Muscle of leg (tissue), 11 donors: ENCODE measurements around the gene TUBG2. TPM values are rescaled to one million over a fixed set of nuclear protein-coding genes. Genes with fewer than 3 reads are reported as not detected.

Experiments
- DNase-seq: peaks from one replicate; pipeline ENCODE4 v3.0.0; 2013
- H3K27ac ChIP-seq: one replicate; pipeline ENCODE4 v1.5.1; 2013; ENCODE audit warnings: mild to moderate bottlenecking, low read length, control low read depth
- H3K27me3 ChIP-seq: one replicate; pipeline ENCODE4 v1.6.1; 2013; ENCODE audit warnings: low read length; ENCODE audit not compliant: control insufficient read depth, insufficient read depth
- H3K36me3 ChIP-seq: one replicate; pipeline ENCODE4 v1.6.1; 2013; ENCODE audit warnings: low read length; ENCODE audit not compliant: control insufficient read depth, insufficient read depth
- H3K4me1 ChIP-seq: one replicate; pipeline ENCODE4 v1.6.1; 2013; ENCODE audit warnings: low read length; ENCODE audit not compliant: control insufficient read depth, insufficient read depth
- H3K4me3 ChIP-seq: one replicate; pipeline ENCODE4 v1.5.1; 2013; ENCODE audit warnings: low read length, control low read depth
- H3K9me3 ChIP-seq: replicated peaks from 2 replicates; pipeline ENCODE4 v1.6.1; 2013; ENCODE audit warnings: low read depth, low read length; ENCODE audit not compliant: control insufficient read depth
- WGBS: methylation state at CpG from one replicate; pipeline ENCODE4 v1.1.5; 2013; ENCODE audit warnings: missing lambda C conversion rate; ENCODE audit not compliant: insufficient coverage; 5-methylcytosine and 5-hydroxymethylcytosine counted together
- polyA plus RNA-seq, 8 donors: library from polyadenylated mRNA; unstranded; fragments of 120-200 nt; gene quantifications; one replicate each; pipeline versions ENCODE4 v1.2.1 to v1.2.3, GENCODE V29; 2013; ENCODE audit warnings: inconsistent platforms in 1 of 8, low replicate concordance in 1 of 8; ENCODE audit not compliant: insufficient read length in 8 of 8, insufficient read depth in 1 of 8
- total RNA-seq: library from RNA; stranded (reverse); fragments of 120-200 nt; gene quantifications from one replicate; pipeline ENCODE4 v1.2.4, GENCODE V29; 2013

TUBG2 gene
- total and polyA plus RNA-seq, 9 donors, result 8.7 to 19.2 (median 14.1) TPM

DNA sequence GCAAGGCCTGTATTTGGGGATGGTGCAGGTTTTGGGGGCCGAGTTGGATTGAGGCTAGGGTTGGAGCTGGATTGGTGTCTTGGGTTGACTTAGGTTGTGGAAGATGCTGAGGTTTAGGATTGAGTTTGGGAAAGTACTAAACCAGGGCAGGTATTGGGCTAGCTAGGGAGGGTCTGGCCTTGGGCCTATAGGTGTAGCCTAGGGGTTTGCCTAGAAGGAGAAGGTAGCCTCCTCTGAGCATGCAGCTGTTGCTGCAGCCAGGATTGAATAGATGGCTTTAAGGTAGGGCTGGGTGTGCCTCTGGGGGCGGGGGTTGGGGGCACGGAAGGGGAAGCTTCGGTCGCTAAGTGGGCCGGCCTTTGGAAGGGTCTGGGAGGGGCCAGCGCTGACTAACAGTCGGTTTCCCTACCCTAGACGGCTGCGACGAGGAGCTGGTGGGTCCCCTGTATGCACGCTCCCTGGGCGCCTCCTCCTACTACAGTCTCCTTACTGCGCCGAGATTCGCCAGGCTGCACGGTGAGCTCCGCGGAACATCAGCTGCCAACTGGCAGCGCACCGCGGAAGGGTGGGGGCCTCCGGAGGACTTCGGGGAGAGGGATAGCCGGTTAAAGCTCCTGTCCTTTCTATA lies 24.4 kb downstream of the TUBG2 start:
- peaks cover 73% of the 10 kb centered on the region for H3K27me3 ChIP-seq
- peak; percentile 68 for DNase-seq
- H3K36me3 ChIP-seq, result peaks cover 2% of the 10 kb centered on the region
- peaks cover 56% of the 10 kb centered on the region for H3K4me1 ChIP-seq
- H3K4me3 ChIP-seq, result peak overlapping the region; percentile 53
- H3K9me3 ChIP-seq, result no peaks in the 10 kb centered on the region
- peak overlapping the region; percentile 82 for H3K27ac ChIP-seq
- 3% methylated on average over 24 of the region's 25 CpGs for WGBS

DNA sequence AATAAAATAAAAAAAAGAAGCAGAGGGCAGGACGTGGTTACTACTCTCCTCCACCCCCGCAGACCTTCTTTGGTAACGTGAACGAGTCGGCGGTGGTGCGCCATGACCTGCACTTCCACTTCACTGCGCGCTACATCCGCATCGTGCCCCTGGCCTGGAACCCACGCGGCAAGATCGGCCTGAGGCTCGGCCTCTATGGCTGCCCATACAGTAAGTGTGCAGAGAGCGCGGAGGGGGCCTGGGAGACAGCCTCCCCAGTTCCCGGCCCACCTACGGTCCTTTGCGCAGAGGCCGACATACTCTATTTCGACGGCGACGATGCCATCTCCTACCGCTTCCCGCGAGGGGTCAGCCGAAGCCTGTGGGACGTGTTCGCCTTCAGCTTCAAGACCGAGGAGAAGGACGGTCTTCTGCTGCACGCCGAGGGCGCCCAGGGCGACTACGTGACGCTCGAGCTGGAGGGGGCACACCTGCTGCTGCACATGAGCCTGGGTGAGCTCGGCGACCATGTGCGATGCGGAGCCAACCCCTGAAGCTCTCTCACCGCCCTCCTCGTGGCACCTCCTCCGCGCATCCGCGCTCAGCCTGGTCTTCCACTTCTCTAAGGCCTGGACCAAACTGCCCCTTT lies 26.0 kb downstream of the TUBG2 start:
- Histone ChIP-seq H3K27me3 (peaks cover 84% of the 10 kb centered on the region), H3K4me3 (no peak overlapping the region), H3K9me3 (no peaks in the 10 kb centered on the region), H3K27ac (no peak overlapping the region), H3K36me3 (peaks cover 2% of the 10 kb centered on the region), H3K4me1 (peaks cover 43% of the 10 kb centered on the region)
- 60% methylated on average over 50 of the region's 50 CpGs for WGBS
- DNase-seq, result no peak

DNA sequence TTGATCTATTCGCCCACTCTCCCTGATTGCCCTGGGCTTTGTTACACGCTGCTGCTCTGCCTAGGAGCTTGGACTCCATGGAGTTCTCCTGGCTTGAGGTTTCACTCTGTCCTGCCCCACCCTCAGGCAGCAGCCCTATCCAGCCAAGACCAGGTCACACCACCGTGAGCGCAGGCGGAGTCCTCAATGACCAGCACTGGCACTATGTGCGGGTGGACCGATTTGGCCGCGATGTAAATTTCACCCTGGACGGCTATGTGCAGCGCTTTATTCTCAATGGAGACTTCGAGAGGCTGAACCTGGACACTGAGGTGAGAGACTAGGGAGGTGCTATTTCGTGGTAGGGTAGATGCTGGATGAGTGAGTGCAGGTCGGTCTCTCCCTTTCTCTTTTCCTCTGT lies 26.7 kb downstream of the TUBG2 start:
- 55% methylated on average over 8 of the region's 14 CpGs for WGBS
- Histone ChIP-seq H3K4me1 (peaks cover 36% of the 10 kb centered on the region), H3K27me3 (peaks cover 84% of the 10 kb centered on the region), H3K27ac (no peak overlapping the region), H3K36me3 (peaks cover 2% of the 10 kb centered on the region), H3K4me3 (no peak overlapping the region), H3K9me3 (no peaks in the 10 kb centered on the region)
- DNase-seq, result no peak

DNA sequence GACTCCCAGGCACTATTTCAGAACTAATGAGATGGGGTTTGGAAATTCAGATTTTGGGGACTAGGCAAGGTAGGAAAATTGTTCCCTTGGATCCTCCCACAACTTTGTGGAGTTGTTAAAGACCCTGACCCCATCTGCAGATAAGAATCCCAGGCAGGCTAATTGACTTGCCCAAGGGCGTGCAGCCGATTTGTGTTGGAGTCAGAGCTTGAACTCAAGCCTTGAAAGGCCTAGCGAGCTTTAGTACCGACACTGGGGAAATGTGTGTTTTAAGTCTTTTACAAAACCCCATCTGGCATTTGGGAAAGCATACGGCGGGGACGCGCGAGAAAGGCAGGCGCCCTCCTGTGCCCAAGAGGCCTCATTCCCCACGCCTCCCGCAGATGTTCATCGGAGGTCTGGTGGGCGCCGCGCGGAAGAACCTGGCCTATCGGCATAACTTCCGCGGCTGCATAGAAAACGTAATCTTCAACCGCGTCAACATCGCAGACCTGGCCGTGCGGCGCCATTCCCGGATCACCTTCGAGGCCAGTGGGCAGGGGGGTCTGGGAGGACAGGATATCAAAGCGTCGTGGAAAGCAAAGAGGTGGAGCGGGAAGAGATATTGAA lies 27.5 kb downstream of the TUBG2 start:
- 51% methylated on average over 31 of the region's 32 CpGs for WGBS
- no peak overlapping the region for H3K4me3 ChIP-seq
- H3K4me1 ChIP-seq, result peaks cover 32% of the 10 kb centered on the region
- DNase-seq, result no peak
- H3K27me3 ChIP-seq, result peaks cover 78% of the 10 kb centered on the region
- no peak overlapping the region for H3K27ac ChIP-seq
- no peaks in the 10 kb centered on the region for H3K9me3 ChIP-seq
- H3K36me3 ChIP-seq, result peaks cover 2% of the 10 kb centered on the region

DNA sequence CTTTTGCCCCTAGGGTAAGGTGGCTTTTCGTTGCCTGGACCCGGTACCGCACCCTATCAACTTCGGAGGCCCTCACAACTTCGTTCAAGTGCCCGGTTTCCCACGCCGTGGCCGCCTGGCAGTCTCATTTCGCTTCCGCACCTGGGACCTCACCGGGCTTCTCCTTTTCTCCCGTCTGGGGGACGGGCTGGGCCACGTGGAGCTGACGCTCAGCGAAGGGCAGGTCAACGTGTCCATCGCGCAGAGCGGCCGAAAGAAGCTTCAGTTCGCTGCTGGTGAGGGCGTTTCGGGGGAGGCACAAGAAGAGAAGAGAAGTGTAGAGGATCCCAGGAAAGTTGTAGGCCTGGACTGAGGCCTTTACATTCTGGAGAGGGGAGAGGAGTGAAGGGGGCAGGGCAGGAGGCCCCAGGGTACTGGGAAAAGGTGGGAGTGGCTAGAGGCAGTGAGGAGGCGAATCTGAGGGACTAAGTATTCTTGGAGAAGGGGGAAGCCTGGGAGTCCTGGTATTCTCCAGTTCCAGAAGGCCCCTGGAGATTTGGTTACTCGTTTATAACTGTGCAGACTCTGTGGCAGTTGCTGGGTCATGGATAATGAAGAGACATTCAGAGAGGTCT lies 28.7 kb downstream of the TUBG2 start:
- WGBS, result 51% methylated on average over 26 of the region's 27 CpGs
- H3K27ac ChIP-seq, result no peak overlapping the region

DNA sequence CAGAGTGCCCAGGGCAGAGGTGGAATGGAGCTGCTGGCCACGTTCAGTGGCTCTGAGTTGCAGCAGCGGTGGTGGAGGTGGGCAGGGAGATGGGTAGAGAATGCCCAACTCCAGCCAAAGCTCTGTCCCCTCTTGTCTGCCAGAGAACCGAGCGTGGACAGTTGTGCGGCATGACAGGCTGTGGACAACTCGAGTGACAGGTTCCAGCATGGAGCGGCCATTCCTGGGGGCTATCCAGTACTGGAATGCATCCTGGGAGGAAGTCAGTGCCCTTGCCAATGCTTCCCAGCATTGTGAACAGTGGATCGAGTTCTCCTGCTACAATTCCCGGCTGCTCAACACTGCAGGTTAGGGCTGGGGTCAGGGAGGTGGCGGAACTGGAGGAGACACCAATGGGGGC lies 31.5 kb downstream of the TUBG2 start:
- 80% methylated on average over 10 of the region's 10 CpGs for WGBS
- H3K27me3 ChIP-seq, result peaks cover 41% of the 10 kb centered on the region
- peaks cover 7% of the 10 kb centered on the region for H3K4me1 ChIP-seq
- H3K9me3 ChIP-seq, result no peaks in the 10 kb centered on the region
- DNase-seq, result no peak
- no peak overlapping the region for H3K4me3 ChIP-seq
- no peak overlapping the region for H3K27ac ChIP-seq
- peaks cover 23% of the 10 kb centered on the region for H3K36me3 ChIP-seq

More for the DNA sequence above, 28.7 kb downstream of the TUBG2 start:
- H3K27me3 ChIP-seq, result peaks cover 68% of the 10 kb centered on the region
- no peaks in the 10 kb centered on the region for H3K9me3 ChIP-seq
- H3K4me1 ChIP-seq, result peaks cover 22% of the 10 kb centered on the region
- H3K36me3 ChIP-seq, result peaks cover 8% of the 10 kb centered on the region
- H3K4me3 ChIP-seq, result no peak overlapping the region
- DNase-seq, result no peak

DNA sequence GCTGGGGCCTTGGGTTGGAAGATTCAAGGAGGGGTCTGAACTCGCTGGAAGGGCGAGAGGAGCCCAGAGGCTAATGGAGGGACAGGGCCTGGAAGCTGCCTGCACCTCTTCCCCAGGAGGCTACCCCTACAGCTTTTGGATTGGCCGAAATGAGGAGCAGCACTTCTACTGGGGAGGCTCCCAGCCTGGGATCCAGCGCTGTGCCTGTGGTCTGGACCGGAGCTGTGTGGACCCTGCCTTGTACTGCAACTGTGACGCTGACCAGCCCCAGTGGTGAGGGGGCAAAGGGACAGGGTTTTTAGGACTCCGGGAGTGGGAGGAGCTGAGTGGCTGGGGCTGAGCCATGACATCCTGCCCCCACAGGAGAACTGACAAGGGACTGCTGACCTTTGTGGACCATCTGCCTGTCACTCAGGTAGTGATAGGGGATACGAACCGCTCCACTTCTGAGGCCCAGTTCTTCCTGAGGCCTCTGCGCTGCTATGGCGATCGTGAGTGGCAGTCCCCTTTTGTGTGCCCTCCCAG lies 32.0 kb downstream of the TUBG2 start:
- no peak overlapping the region for H3K27ac ChIP-seq
- no peak overlapping the region for H3K4me3 ChIP-seq
- DNase-seq, result no peak
- H3K27me3 ChIP-seq, result peaks cover 36% of the 10 kb centered on the region
- peaks cover 7% of the 10 kb centered on the region for H3K4me1 ChIP-seq
- H3K9me3 ChIP-seq, result no peaks in the 10 kb centered on the region
- WGBS, result 78% methylated on average over 12 of the region's 12 CpGs
- peaks cover 25% of the 10 kb centered on the region for H3K36me3 ChIP-seq

DNA sequence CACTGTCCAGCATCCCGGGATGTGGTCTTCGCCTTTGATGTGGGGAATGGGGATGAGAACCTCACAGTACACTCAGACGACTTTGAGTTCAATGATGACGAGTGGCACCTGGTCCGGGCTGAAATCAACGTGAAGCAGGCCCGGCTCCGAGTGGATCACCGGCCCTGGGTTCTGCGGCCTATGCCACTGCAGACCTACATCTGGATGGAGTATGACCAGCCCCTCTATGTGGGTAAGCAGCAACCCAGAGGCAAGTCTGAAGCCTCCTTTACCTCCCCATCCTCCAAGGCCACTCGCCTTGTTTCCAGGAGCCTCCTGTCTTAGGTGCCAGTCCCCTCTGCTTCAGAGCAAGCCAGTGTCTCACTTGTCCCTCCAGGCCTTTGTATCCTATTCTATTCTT lies 33.4 kb downstream of the TUBG2 start:
- 88% methylated on average over 9 of the region's 11 CpGs for WGBS
- no peaks in the 10 kb centered on the region for H3K9me3 ChIP-seq
- H3K27ac ChIP-seq, result no peak overlapping the region
- no peaks in the 10 kb centered on the region for H3K4me1 ChIP-seq
- DNase-seq, result no peak
- H3K27me3 ChIP-seq, result peaks cover 22% of the 10 kb centered on the region
- H3K4me3 ChIP-seq, result no peak overlapping the region
- peaks cover 30% of the 10 kb centered on the region for H3K36me3 ChIP-seq

DNA sequence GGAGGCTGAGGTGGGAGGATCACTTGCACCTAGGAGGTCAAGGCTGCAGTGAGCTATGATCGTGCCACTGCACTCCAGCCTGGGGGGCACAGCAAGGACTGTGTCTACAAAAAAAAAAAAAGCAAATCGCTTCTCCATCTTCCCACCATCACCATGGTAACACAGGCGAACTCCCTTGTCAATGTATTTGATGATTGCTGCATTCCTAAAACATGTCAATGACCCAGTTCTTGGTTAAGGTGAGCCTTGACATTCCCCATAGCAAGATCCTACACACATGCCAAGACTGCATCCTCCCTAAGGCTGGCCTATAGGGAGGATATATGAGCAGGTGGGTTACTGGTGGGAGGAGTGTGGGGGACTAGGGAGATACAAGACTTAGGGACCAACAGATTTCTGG lies 35.4 kb downstream of the TUBG2 start:
- H3K27me3 ChIP-seq, result peaks cover 2% of the 10 kb centered on the region
- no peak for DNase-seq
- WGBS, result no CpG with 5 or more reads among the region's 3 CpGs
- H3K4me1 ChIP-seq, result peaks cover 8% of the 10 kb centered on the region
- no peak overlapping the region for H3K27ac ChIP-seq
- no peaks in the 10 kb centered on the region for H3K9me3 ChIP-seq
- no peak overlapping the region for H3K4me3 ChIP-seq
- H3K36me3 ChIP-seq, result peaks cover 40% of the 10 kb centered on the region

DNA sequence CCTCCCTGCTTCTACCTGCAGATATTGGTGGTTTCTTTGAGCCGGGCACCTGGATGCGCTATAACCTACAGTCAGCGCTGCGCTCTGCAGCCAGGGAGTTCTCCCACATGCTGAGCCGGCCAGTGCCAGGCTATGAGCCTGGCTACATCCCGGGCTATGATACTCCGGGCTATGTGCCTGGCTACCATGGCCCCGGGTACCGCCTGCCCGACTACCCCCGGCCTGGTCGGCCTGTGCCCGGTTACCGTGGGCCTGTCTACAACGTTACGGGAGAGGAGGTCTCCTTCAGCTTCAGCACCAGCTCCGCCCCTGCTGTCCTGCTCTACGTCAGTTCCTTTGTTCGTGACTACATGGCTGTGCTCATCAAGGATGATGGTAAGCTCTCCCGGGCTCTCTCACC lies 36.4 kb downstream of the TUBG2 start:
- WGBS, result 86% methylated on average over 20 of the region's 20 CpGs
- peaks cover 46% of the 10 kb centered on the region for H3K36me3 ChIP-seq
- no peak overlapping the region for H3K27ac ChIP-seq
- H3K27me3 ChIP-seq, result no peaks in the 10 kb centered on the region
- H3K9me3 ChIP-seq, result no peaks in the 10 kb centered on the region
- no peak overlapping the region for H3K4me3 ChIP-seq
- peaks cover 8% of the 10 kb centered on the region for H3K4me1 ChIP-seq
- no peak for DNase-seq
